GM21825 (cell line): Measurements from ENCODE around the gene KCNG3.

Experiments used
- ATAC-seq: cut with Tn5 transposase; IDR thresholded peaks from one replicate; pipeline ENCODE4 v1.9.1; 2021; ENCODE audit warnings: mild to moderate bottlenecking, moderate library complexity; ENCODE audit not compliant: unreplicated experiment

The KCNG3 gene

DNA sequence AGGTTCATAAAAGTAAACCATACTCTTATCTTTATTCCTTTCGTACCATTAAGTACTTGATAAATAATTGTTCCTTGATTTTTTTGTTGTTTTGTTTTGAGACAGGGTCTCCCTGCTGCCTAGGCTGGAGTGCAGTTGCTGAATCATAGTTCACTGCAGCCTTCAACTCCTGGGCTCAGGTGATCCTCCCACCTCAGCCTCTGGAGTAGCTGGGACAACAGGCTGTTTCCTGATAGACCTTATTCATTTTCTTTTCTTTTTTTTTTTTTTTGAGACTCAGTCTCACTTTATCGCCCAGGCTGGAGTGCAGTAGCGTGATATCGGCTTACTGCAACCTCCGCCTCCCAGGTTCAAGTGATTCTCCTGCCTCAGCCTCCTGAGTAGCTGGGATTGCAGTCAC is 5.5 kb downstream of the KCNG3 start:
- ATAC-seq: no peak

DNA sequence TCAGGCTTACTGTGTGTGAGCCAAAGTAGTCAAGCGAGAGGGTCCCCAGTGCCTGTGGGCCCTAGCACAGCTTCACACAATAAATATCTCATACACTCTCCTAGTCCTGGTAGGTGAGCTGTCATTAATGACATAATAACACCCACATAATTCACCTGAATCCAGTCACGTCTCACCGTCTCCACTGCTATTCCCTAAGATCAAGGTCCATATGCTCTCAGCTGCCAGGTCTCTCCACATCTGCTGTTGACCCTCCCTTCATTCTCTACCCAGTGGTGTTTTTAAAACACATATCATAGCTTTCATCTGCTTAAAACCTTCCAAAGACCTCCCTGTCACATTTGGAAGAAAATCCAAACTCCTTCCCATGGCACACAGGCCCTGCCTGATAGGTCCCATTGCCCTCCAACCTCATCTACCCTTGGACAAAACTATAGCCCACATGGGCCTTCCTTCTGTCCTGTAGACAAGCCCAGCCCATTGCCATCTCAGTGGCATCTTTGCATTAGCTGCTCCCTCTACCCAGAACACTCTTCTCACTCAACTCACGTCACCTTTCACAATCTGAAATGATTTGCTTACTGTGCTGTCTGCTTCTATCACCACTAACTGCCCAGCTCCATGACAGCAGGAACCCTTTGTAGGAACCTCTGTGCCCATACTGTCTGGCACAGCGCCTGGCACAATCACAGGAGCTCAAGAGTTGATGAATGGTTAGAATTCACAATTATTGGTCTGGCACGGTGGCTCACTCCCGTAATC is 7.5 kb downstream of the KCNG3 start:
- no peak for ATAC-seq

DNA sequence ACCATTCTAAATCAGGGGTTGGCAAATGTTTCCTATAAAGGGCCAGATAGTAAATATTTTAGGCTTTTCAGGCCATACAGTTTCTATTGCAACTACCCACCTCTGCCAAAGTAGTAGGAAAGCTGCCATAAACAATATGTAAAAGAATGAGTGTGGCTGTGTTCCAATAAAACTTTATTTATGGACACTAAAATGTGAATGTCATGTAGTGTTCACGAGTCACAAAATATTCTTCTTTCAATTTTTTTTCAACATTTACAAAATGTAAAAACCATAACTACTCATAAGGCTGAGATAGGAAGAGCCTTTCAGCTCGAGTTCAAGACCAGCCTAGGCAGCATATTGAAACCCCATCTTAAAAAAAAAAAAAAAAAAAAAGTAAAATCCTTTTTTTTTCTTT is 13.4 kb downstream of the KCNG3 start:
- no peak for ATAC-seq

DNA sequence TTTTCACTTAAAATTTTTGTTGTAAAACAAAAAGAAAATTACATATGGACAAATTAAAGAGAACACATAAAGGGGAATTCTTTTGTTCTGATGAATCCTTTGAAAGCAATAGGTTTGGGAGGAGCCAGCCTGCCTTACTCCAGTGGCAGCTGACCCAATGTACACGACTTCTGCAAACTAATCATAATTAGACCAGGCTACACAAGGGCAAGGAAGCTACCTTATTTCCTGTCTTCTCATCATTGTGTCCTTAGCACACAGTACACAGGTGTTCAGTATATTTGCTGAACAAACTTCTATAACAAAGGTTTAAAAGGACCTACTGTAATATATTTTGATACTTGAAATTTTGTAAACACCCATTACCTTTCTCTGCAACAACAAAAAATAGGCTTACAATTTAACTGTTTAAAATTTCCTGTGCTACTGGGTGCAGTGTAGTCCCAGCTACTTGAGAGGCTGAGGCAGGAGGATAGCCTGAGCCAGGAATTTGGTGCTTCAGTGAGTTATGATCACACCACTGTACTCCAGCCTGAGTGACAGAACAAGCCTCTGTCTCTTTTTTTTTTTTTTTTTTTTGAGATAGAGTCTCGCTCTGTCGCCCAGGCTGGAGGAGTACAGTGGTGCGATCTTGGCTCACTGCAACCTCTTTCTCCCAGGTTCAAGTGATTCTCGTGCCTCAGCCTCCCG is 18.9 kb downstream of the KCNG3 start:
- no peak for ATAC-seq

DNA sequence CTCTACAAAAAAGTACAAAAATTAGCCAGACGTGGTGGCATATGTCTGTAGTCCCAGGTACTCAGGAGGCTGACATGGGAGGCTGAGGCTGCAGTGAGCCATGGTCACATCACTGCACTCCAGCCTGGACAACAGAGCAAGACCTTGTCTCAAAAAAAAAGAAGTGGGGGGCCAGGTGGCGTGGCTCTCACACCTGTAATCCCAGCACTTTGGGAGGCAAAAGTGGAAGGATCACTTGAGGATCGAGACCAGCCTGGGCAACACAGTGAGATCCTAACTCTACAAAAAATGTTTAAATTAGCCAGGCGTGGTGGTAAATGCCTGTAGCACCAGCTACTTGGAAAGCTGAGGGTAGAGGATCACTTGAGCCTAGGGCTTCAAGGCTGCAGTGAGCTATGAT is 23.1 kb downstream of the KCNG3 start:
- no peak for ATAC-seq

DNA sequence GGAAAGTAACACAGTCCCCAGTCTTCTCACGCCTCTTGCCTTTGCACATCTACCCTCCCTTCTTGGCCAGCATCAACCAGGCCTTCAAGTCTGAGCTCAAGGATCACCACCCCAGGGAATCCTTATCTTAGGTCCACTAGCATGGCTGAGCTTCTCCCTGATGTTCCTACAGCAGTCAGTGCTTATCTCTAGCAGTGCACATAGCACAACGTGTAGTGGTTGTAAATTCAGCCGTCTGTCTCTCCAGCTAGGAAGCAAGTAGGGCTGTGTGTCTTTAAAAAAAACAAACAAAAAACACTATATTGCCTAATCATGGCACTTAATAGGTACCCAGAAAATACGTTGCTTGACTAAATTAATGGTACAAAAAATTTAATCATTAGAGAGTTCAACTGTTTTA is 29.2 kb downstream of the KCNG3 start:
- ATAC-seq: no peak

DNA sequence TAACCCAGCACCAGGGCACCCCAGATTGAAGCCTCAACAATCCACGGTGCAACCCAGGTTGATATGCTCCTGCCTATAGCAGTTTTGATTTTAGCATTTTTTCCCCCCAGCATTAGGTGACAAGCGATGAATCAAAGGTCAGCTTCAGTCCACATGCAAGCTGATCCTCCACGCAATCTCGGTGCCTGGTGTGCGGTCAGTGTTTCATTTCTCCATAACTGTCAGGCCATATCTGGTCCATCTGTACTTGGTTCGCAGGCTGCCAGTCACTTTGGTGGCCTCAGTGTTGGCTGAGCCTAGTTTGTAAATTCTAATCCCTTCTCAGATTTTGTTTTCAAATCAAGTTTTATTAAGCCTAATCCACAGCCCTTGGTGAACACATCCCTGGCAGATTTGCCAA is 30.2 kb downstream of the KCNG3 start:
- ATAC-seq: no peak

DNA sequence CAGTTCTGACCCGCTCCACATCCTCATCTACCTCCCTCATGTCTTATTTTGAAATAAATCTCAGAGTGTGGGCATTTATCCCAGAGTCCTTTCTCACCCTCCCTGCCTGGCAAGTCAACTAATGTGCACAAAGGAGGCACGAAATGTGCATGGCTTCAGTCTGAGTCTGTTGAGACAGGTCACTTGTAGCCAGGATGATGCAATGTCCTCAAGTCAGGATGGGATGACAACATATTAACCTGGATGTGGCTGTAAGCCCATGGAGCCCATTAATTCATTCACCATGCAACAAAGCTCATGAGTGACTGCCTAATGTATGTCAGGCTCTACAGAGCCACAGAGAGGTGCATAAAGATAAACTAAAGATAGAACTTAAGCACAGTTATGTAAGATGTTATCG is 34.5 kb downstream of the KCNG3 start:
- ATAC-seq: no peak

DNA sequence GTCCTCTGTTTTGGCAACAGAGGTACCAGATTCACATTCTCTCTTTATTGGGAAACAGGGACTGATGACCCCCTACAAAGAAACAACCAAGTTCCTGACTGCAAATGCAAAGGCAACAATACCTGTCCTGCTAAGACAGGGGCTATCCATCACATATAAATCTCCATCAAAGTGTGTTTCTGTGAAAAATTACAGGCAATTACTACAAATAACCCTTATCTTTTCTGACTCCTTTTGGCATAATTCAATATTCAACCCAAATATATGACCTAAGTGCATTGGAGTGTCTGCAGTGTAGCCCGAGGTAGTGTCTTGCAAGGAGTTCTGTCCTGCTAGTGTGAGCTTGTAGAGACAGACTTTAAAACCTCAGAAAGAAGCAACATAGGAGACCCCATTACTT is 35.4 kb downstream of the KCNG3 start:
- ATAC-seq: no peak

DNA sequence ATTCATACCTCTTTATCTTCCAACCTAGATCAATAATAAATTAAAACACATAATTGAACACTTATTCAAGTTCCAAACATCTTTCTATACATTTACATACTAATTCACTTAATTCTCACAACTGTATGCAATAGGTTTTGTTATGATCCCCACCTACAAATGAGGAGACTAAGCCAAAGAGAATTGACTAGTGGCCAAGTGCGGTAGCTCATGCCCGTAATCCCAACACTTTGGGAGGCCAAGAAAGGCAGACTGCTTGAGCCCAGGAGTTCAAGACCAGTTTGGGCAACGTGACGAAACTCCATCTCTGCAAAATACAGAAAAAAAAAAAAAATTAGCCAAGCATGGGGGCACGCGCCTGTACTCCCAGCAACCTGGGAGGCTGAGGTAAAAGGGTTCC is 36.8 kb downstream of the KCNG3 start:
- no peak for ATAC-seq

DNA sequence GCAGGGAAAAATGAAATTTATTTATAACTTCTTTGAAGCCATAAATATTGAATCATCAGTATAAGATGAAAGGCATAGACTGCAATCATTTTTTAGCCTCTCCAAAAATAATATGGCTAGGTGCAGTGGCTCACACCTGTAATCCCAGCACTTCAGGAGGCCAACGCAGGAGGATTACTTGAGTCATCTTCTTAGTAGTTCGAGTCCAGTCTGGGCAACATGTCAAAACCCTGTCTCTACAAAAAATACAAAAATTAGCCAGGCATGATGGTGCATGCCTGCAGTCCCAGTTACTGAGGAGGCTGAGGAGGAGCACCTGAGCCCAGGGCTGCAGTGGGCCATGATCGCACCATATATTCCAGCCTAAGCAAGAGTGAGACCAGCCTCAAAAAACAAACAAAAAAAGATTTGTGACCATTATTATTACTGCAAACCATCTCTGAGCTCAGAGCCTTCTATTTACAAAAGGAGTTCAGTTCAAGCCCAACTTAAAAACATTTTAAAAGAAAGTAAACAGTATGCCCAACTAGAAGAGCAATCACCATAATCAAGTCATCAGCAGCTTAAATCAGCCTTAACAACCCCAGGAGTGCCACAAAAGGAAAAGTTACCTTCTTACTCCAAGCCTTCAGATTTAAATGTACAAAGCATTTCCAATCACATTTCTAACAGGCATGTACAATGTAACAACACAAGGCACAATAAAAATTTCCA is 37.5 kb downstream of the KCNG3 start:
- no peak for ATAC-seq

DNA sequence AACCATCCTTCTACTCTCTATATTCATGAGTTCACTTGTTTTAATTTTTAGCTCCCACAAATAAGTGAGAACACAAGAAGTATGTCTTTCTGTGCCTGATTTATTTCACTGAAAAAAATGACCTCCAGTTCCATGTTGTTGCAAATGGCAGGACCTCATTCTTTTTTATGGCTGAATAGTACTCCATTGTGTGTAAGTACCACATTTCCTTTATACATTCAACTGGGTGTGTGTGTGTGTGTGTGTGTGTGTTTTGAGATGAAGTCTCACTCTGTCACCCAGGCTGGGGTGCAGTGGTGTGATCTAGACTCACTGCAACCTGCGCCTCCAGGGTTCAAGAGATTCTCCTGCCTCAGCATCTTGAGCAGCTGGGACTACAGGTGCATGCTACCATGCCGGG is 41.2 kb downstream of the KCNG3 start:
- ATAC-seq: no peak

DNA sequence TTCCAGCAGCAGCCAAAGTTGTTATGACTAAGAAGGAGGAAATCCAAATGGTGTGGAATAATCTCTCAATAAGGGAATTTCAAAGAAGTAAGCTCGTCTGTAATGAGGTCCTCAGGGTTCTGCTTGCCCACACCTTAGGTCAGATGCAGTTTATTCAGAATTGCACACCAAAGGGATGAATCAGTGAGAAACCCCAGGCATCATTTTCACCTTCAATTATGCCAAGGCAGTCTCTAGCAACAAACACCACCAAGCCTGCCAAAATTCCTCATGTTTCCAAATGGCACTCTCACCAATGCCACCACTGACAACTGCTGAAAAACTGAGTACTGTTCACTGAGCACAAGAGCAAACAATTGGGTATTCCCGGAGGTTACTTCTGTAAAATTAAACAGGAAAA is 43.6 kb downstream of the KCNG3 start:
- no peak for ATAC-seq

DNA sequence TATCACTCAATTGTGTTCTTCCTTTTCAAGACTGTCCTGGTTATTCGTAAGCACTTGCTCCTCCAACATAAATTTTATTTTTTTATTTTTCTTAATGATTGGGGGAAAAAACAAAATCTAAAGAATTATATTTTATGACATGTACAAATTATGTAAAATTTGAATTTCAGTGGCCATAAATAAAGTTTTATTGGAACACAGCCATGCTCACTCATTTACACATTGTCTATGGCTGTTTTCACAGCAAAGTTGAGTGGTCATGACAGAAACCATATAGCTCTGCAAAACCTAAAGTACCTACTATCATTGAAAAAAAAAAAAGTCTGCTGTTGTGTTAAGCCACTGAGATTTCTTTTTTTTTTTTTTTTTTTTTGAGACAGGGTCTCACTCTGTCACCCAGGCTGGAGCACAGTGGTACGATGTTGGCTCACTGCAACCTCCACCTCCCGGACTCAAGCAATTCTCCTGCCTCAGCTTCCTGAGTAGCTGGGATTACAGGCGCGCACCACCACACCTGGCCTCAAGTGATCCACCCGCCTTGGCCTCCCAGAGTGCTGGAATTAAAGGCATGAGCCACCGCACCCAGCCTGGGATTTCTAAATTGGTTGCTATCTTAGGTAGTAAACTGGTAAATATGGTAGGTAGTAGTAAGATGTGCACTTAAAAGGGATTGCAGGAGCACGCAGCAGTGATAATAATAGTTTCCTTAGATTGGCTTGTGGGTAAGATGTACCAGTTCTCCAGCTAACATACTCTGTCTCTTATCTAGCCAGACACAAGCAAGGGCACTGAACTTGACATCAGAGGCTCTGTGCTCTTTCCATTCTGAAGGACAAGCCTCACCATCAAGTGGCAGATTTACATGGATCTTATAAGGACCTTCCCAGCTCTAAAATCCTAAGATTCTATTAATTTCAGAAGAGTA is 44.4 kb downstream of the KCNG3 start:
- ATAC-seq: no peak

DNA sequence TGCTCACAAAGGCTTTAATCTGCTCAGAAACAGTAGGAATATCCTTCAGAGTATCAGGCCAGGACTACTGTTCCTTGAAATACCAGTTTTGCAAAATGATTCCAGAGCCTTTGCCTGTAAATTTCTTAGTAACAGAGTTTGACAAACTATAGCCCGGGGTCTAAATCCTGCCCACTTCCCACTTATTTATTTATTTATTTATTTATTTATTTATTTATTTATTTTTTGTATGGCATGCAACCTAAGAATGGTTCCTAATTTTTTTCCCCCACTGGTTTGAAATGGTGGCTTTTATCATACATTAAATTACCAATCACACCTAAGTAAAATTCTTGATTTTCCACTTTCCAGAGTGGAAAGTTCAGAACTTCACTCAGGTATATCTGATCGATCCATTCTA is 45.6 kb downstream of the KCNG3 start:
- ATAC-seq: no peak

DNA sequence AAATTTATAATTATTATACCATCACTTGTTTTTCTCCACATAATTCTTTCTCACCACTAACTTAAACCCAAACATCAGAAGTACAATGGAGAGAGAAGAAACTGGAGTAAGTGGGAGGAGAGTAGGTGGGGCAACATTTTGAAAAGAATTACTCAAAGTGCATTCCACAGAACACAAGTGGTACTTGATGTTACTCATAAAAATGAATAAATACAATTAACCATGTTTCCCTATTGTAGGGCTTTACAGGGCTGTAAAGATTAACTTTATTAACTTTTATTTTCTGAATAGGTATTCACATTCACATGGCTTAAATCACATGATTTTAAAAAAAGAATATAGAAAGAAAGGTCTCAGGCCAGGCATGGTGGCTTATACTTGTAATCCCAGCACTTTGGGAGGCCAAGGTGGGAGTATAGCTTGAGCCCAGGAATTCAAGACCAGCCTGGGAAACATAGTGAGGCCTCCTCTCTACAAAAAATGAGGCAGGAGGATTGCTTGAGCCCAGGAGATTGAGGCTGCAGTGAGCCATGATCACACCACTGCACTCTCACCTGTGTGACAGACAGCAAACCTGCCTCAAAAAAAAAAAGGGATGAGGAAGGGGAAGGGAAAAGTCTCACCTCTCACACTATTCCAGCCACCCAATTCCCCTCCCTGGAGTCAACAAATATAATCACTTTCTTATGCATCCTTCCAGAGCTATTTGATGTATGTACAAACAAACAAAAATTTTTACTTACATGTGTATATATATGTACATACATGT is 47.1 kb downstream of the KCNG3 start:
- ATAC-seq: no peak

DNA sequence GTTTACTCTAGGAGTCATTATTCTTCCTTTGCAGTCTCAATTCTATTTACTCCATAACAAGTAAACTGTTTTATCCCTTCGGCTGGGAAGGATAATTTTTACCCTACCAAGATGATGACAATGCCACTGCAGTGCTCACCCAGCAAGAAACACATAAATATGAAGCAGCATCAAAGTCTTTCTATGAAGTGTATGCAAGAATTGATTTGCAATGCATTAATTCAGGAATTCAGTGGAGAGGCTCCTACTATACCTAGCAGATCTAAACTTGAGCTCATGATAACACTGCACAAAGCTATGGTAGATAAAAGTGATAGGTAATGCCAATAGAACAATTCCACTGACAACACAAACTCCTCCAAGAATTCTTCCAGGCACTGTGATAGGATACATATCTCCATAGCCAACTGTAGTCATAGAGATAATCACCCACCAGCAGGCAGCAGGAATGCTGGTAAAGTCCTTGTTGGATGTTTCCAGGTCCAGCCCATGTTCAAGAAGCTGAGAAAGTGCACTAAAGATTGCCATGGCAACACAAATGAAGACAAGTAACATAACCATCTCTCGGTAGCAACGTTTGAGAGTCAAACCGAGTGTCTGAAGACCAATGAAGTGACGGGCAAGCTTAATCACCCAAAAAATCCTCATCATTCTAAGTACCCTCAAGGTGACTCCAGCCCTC is 49.9 kb downstream of the KCNG3 start:
- ATAC-seq: no peak

DNA sequence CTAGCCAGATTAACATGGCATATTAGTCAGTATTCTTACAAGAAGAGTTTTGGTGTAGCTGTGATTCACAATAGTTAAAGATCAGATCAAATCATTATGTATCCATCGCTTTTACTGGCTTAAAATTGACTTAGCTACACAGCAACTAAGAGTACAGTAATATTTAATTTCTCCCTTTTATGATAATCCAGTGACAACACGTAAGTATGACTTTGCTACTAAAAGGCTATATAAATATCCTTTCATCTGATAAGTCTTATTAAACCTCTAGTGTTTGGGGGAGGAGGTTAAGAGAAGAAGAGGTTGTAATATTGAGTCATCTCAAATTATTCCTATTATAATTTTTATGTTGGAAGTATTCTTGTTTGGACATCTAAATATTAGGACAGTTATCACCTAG is 51.0 kb downstream of the KCNG3 start:
- no peak for ATAC-seq

DNA sequence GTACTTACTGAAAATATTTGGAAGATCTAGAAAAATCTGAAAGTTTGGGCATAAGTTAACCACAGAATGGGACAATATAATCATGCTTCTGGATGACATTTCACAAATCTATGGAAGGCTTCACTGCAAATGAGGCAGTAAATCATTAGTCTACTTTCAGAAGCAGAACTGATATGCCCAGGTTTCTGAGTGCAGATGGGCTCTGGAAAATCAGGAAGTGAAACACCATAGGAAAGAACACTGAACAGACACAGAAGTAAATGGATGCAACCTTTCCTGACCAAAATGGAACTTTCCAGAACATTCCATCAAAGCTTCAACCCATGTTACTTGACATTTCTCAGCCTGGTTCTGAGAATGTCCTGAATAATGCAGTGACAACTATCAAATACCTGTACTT is 55.1 kb downstream of the KCNG3 start:
- ATAC-seq: no peak

DNA sequence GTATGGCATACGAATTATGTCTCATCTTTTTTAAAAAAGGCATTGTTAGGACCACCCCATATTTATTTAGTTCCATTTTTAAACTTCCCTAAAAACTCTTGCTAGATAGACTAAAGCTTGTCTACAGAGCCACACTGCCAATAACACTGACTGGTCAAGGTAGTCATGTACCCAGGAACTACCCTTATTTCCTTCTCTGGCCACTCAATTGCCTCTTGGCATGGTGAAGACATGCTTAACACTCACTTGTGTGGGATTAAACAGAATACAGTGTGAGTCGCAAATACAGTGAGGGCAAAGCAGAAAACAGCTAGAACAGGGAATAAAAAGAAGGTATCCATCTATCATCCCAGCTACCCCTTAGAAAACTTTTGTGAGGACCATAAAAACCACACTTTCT is 57.4 kb downstream of the KCNG3 start:
- ATAC-seq: no peak
